Heart left ventricle (tissue), 16 donors: ENCODE data around the gene COBL. TPM values are rescaled to one million over a fixed set of nuclear protein-coding genes. Genes with fewer than 3 reads are reported as not detected.
A peak's percentile ranks its signal among the peaks of the same experiment; 100 is the strongest.

ENCODE experiments used
- ATAC-seq, 4 donors: fragments of 200-7000 bp; cut with Tn5 transposase; one replicate each; pipeline ENCODE4 v1.9.1; 2020 to 2022; ENCODE audit warnings: moderate library complexity in 4 of 4, mild to moderate bottlenecking in 3 of 4, moderate number of reproducible peaks in 1 of 4
- DNase-seq, 5 donors: peaks; one replicate each; pipeline ENCODE4 v3.0.0-alpha.2; 2020
- H3K27ac ChIP-seq, 12 donors: fragments of 200-600 bp; sonication (generic) in 4 of 12; one replicate each; pipeline versions ENCODE4 v1.5.0 to v1.8.0; 2016 to 2022; ENCODE audit warnings: mild to moderate bottlenecking in 2 of 12
- H3K27me3 ChIP-seq, 9 donors: fragments of 200-600 bp; sonication (generic) in 2 of 9; one replicate each; pipeline versions ENCODE4 v1.5.1 to v1.8.0; 2016 to 2022; ENCODE audit warnings: mild to moderate bottlenecking in 3 of 9
- H3K36me3 ChIP-seq, 9 donors: fragments of 200-600 bp; sonication (generic) in 2 of 9; one replicate each; pipeline versions ENCODE4 v1.5.0 to v1.8.0; 2018 to 2022; ENCODE audit warnings: mild to moderate bottlenecking in 2 of 9
- H3K4me1 ChIP-seq, 12 donors: fragments of 200-600 bp; sonication (generic) in 4 of 12; one replicate each; pipeline versions ENCODE4 v1.5.0 to v1.8.0; 2016 to 2022; ENCODE audit warnings: mild to moderate bottlenecking in 3 of 12
- H3K4me3 ChIP-seq, 12 donors: fragments of 200-600 bp; sonication (generic) in 4 of 12; one replicate each; pipeline versions ENCODE4 v1.5.0 to v1.8.0; 2017 to 2022; ENCODE audit warnings: mild to moderate bottlenecking in 9 of 12, moderate library complexity in 4 of 12
- H3K9me3 ChIP-seq, 12 donors: fragments of 200-600 bp; sonication (generic) in 4 of 12; one replicate each; pipeline versions ENCODE4 v1.5.0 to v1.8.0; 2016 to 2022; ENCODE audit warnings: mild to moderate bottlenecking in 1 of 12
- CTCF ChIP-seq, 12 donors: fragments of 200-600 bp; sonication (generic) in 4 of 12; IDR thresholded peaks; one replicate each; pipeline versions ENCODE4 v1.5.0 to v1.8.0; 2018 to 2022; ENCODE audit warnings: antibody characterized with exemption in 12 of 12, mild to moderate bottlenecking in 5 of 12
- POLR2A ChIP-seq, 2 donors: fragments of 450-650 bp; IDR thresholded peaks; one replicate each; pipeline ENCODE4 v1.6.1; 2017; ENCODE audit warnings: antibody characterized with exemption in 2 of 2, mild to moderate bottlenecking in 2 of 2, moderate library complexity in 2 of 2
- WGBS, 4 donors: extraction: QIAGEN DNeasy Blood & Tissue Kit in 2 of 4; methylation state at CpG; one replicate each; pipeline versions ENCODE4 v1.1.5 to v1.1.7; 2013 to 2018; 5-methylcytosine and 5-hydroxymethylcytosine counted together
- intact Hi-C, 10 donors: fragments of 100-400 bp; cut with DNase I; formaldehyde crosslinking; loops; one replicate each; pipeline versions ENCODE4 v1.11.1 to v1.14.2; 2022
- polyA plus RNA-seq, 2 donors: library from polyadenylated mRNA; stranded (reverse); fragments of 200-250 nt; gene quantifications; one replicate each; pipeline ENCODE4 v1.2.3, GENCODE V29; 2013
- total RNA-seq, 9 donors: library from RNA; depleted of rRNA in 2 of 9; stranded (reverse); fragments of >200 nt in 2 of 9; fragmentation: NEBNext Ultra II Directional in 3 of 9; extraction: Animal tissue kit (Norgen Biotek cat#: 25700) in 3 of 9; gene quantifications; one replicate each; pipeline versions ENCODE4 v1.1.0 to v1.2.4, GENCODE V29; 2016 to 2023
- donor health status: ischemic (EF 13 %, LVEDD 7.1; RV severe dilation, severe dysfunction).
- donor health status: healthy with polysubstance abuse.
- donor health status: DM: no; HTN: yes; CAD: no.
- donor health status: DM: no; HTN: no; CAD: no.
- donor health status: ischemic (EF 25% LVEDD 6.9; RV normal size, moderate dysfunction).
- donor health status: ischemic (EF 25% LVEDD 5.7; RV mildly dilated, moderate dysfunction).
- donor health status: healthy.
- donor health status: DM: yes; HTN: yes; CAD: no.
- donor health status: ischemic (EF 35%, LVEDD 5.7; RV mildly dilated, moderate dysfunction).
- donor health status: nonischemic (EF 11% LVEDD 7.7; RV severe dilation, severe dysfunction).
- donor health status: DM: yes; HTN: yes; CAD: no.
- donor health status: PGD.
- donor health status: ischemic (EF 29% LVEDD 5.4; RV normal size, mild dysfunction).
- donor health status: nonischemic (EF 23%, LVEDD 6.1; RV moderate dilation, normal function).

COBL gene
- total and polyA plus RNA-seq, 11 donors, result 25.9 to 123 (median 80.4) TPM

DNA sequence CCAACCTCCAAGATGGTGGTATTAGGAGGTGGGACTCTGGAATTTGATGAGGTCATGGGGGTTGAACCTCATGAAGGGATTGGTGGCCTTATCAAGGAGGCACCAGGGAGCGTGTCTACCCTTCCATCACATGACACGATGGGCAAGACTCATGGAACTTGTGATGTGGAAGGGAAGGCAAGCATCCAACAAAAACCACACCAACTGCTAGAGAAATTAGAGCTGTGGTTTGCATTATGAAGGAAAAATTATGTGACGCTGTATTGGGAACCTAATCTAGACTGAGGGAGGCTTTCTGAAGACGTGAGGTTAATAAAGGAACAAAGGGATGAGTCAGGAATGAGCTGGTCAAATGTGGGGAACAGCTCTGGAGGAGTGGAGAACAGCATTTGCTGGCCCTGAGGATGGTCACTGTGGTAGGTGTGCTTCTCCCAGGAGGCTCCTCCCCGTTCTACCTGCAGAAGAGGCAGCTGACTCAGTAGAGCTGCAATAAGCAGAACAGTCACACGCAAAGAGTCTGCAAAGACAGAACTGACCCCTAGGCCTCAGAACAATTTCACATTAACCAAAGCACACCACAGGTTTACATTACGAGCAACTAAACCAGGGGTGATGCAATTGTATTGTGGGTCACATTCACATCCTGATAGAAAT is 297.3 kb downstream of the COBL start:
- WGBS, 4 donors, result 89 to 94% (median 92%) methylated on average over 7 of the region's 7 CpGs
- intact Hi-C loops, result no loop called here
- no peak overlapping the region for H3K4me3 ChIP-seq
- no peak for ATAC-seq
- no peak overlapping the region for H3K27ac ChIP-seq
- H3K9me3 ChIP-seq, result no peaks in the 10 kb centered on the region
- TF ChIP-seq POLR2A (IDR thresholded peaks at IDR 0.05), result no peak
- no peak for TF ChIP-seq CTCF (IDR thresholded peaks at IDR 0.05)
- no peaks in the 10 kb centered on the region for H3K36me3 ChIP-seq
- no peaks in the 10 kb centered on the region for H3K27me3 ChIP-seq
- peak in 1 of 5 donors; percentile 12 for DNase-seq
- no peaks in the 10 kb centered on the region for H3K4me1 ChIP-seq

- Histone ChIP-seq H3K4me1 (peaks cover 0 to 8% (median 0%) of the 10 kb centered on the region in 12 donors), H3K9me3 (no peaks in the 10 kb centered on the region), H3K36me3 (no peaks in the 10 kb centered on the region), H3K27ac (no peak overlapping the region), H3K4me3 (no peak overlapping the region), H3K27me3 (no peaks in the 10 kb centered on the region)
- intact Hi-C loops, result no loop called here
- peak in 1 of 5 donors; percentile 9 for DNase-seq
- TF ChIP-seq CTCF (IDR thresholded peaks at IDR 0.05) (no peak), POLR2A (IDR thresholded peaks at IDR 0.05) (no peak)
- WGBS, 4 donors, result 92 to 95% (median 93%) methylated on average over 16 of the region's 16 CpGs
- ATAC-seq, result no peak
These were observed 298.8 kb downstream of the COBL start for GRCh38 chr7:51017576-51018535.

- Histone ChIP-seq H3K27me3 (no peaks in the 10 kb centered on the region), H3K4me1 (peaks cover 0 to 19% (median 7%) of the 10 kb centered on the region in 12 donors), H3K4me3 (no peak overlapping the region), H3K36me3 (no peaks in the 10 kb centered on the region), H3K9me3 (no peaks in the 10 kb centered on the region), H3K27ac (no peak overlapping the region)
- intact Hi-C loops, result no loop called here
- no peak for ATAC-seq
- TF ChIP-seq POLR2A (IDR thresholded peaks at IDR 0.05) (no peak), CTCF (IDR thresholded peaks at IDR 0.05) (no peak)
- WGBS, 4 donors, result 89 to 99% (median 97%) methylated on average over 8 to 9 of the region's 9 CpGs
- peak in 2 of 5 donors; percentile 11 to 39 for DNase-seq
These were observed 300.1 kb downstream of the COBL start for GRCh38 chr7:51016546-51016945.

DNA sequence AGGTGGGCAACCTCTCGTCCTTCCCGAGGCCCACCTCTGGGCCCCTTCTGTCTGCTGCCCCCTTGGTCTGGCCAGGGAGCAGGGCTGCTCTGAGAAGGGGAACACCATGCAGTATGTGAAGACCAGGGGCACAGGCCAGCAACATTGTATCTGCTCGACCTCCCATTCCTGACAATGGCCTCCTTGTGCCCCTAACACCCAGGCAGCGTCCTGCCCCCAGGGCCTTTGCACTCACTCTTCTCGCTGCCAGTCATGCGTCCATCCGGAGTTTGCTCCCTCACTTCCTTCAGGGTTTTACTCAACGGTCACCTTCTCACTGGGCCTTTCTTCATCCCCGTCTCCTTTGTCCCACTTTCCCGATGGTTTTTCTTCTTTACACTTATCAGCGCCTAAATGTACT is 301.0 kb downstream of the COBL start:
- Histone ChIP-seq H3K9me3 (no peaks in the 10 kb centered on the region), H3K27ac (no peak overlapping the region), H3K4me3 (no peak overlapping the region), H3K36me3 (no peaks in the 10 kb centered on the region), H3K4me1 (peaks cover 0 to 29% (median 15%) of the 10 kb centered on the region in 12 donors), H3K27me3 (no peaks in the 10 kb centered on the region)
- 91 to 96% (median 95%) methylated on average over 11 of the region's 11 CpGs for WGBS, 4 donors
- no peak for ATAC-seq
- DNase-seq, result peak in 1 of 5 donors; percentile 4
- intact Hi-C loops, result no loop called here
- TF ChIP-seq POLR2A (IDR thresholded peaks at IDR 0.05), result no peak
- TF ChIP-seq CTCF (IDR thresholded peaks at IDR 0.05), result no peak
